RCC 7860 (cell line): ENCODE measurements around the gene ATP5F1E.
"Not testable (repeated sequence)": the region's sequence is repeated elsewhere in the genome, so short reads cannot be mapped to it uniquely, and the experiment has no call there.

Source experiments
- DNase-seq: peaks from one replicate; pipeline ENCODE4 v3.0.0-alpha.2; 2015; ENCODE audit warnings: low spot score
- FAIRE-seq: peaks from 2 replicates; lab custom pipeline; 2012; peaks lifted over from hg19 to GRCh38; lab: Jason Lieb, UNC

ATP5F1E gene

GRCh38 chr20:58992911-58993310 is 39.2 kb downstream of the ATP5F1E start:
- FAIRE-seq (no peak), DNase-seq (no peak)

GRCh38 chr20:58991715-58992114 is 40.4 kb downstream of the ATP5F1E start:
- FAIRE-seq = no peak

GRCh38 chr20:58990651-58991445 is 41.3 kb downstream of the ATP5F1E start:
- no peak for FAIRE-seq
- no peak for DNase-seq

More at GRCh38 chr20:58991715-58992114, 40.4 kb downstream of the ATP5F1E start:
- DNase-seq = no peak

DNA sequence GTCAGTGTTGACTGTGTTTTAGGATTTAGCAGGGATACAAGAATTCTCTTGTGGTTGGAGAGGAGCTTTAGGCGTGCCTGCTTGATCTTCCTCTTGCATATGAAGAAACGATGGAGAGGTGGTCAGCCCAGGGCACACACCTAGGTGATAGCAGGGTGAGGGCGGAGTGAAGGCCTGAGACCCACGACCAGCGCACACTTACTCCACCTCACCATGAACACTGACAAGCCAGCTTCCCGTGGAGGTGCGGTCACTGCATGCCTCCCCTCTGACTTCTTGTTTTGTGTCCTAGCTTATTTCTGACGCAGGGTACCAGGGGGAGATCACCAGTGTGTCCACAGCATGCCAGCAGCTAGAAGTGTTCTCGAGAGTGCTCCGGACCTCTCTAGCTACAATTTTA is 42.9 kb downstream of the ATP5F1E start:
- DNase-seq (no peak), FAIRE-seq (no peak)

DNA sequence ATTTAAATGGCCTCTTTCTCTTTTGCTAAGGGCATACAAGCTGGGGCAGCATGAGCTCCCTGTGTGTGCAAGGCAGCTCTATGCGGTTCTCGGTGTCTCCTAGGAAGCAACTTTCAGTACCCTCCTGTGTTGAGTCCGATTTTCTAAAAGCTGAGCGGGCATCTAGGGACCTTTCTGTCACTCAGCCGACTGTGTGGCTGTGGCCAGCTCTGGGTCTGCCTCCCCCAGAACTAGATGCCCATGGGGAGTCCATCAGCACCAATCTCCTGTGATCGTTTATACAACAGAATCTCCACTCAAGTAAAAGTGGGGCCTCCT is 43.6 kb downstream of the ATP5F1E start:
- DNase-seq (no peak), FAIRE-seq (no peak)

GRCh38 chr20:58987790-58988564 is 44.2 kb downstream of the ATP5F1E start:
- DNase-seq (no peak), FAIRE-seq (no peak)

GRCh38 chr20:58986968-58987517 is 45.1 kb downstream of the ATP5F1E start:
- FAIRE-seq (no peak), DNase-seq (no peak)

- FAIRE-seq (no peak), DNase-seq (no peak)
These were observed 45.7 kb downstream of the ATP5F1E start for GRCh38 chr20:58986286-58986967.

DNA sequence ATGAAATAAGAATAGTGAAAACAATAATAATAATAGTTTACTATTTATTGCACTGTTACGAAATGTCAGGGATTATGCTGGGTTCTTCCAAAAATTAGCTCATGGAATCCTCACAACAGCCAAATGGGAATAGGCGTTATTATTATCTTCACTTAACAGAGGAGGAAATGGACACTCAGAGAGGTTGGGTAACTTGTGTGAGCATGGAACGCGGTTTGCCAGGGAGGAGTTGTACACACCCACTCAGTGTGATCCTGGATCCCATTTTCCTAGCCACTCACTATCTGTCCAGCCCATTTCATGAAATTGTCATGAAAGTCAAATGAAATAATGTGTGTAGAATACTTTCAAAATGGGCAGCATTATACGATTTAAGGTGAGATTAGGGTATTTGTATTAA is 46.5 kb downstream of the ATP5F1E start:
- FAIRE-seq (no peak), DNase-seq (no peak)

DNA sequence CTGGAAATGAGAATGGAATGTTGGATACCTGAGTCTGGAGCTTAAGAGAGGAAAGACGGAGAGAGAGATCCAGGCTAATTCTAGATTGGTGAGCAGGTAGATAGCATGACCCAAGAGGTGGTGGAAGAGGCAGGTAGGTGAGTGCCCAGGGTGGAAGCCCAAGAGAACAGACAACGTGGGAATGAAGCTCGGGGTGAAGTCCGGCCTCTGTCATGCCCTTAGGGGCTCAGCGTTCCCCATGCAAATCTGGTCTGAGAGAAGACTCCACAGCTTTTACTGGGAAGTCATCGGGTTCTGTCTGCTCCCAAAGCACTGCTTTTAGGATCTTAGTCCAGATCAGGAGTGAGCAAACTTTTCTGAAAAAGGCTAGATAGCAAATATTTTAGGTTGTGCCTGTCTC is 47.4 kb downstream of the ATP5F1E start:
- FAIRE-seq = no peak

GRCh38 chr20:58983115-58983468 is 49.0 kb downstream of the ATP5F1E start:
- not testable (repeated sequence) for DNase-seq, FAIRE-seq

More for the DNA sequence above, 47.4 kb downstream of the ATP5F1E start:
- no peak for DNase-seq

GRCh38 chr20:58982406-58983114 is 49.6 kb downstream of the ATP5F1E start:
- FAIRE-seq (no peak), DNase-seq (no peak)

- FAIRE-seq (no peak), DNase-seq (no peak)
These were observed 50.3 kb downstream of the ATP5F1E start for GRCh38 chr20:58981628-58982364.

- FAIRE-seq = no peak
- peak; percentile 75 for DNase-seq
These were observed 51.2 kb downstream of the ATP5F1E start, which contains the start of gene NELFCD for GRCh38 chr20:58980711-58981627. TSS of gene NELFCD (plus strand) at chr20:58981256. CDS start at chr20:58981310, 54 bp downstream.

DNA sequence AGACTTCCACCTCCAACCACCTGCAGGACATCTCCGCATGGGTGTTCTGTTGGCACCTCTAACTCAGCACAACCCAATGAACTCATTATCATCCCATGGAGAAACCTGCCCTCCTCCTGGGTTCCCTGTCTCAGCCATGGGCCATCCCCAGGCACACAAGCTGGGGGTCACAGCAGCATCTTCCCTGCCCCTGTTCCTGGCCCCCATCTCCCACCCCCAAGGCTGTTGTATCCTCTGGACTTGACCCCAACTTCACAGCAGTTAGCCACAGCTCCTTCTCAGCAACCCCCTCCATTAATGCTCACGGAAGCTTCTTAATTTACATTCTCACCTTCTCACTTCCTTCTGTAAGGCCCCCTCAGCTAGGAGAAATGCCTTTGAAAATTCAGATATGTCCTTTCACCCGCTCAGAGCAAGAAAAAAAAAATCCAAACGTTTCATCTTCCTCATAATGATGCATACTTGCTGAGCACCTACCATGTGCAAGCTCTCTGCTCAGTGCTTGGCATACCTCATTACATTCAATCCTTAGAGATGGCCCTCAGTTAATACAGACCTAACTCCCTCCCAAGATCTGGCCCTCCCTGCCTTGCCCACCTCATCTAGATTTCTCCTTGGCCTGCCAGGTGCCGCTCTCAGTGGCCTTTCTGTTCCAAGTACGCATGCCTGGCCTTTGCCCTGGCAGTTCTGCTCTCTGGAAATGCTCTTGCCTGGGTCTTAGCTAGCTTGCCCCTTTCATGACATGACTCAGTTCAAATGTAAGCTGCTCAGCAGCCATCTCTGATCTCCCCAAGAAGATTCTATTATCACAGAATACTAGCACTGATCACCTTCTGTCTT is 53.6 kb downstream of the ATP5F1E start:
- FAIRE-seq = no peak
- DNase-seq = no peak

GRCh38 chr20:58976061-58976730 is 55.9 kb downstream of the ATP5F1E start:
- no peak for FAIRE-seq
- DNase-seq = no peak
